NCI-H2029 (cell line): ENCODE data around the gene LRP5.
"Not testable (repeated sequence)": the region's sequence is repeated elsewhere in the genome, so short reads cannot be mapped to it uniquely, and the experiment has no call there.

ENCODE experiments used
- DNase-seq: peaks from one replicate; lab custom pipeline; 2025; lab: John Stamatoyannopoulos, UW

The LRP5 gene

DNA sequence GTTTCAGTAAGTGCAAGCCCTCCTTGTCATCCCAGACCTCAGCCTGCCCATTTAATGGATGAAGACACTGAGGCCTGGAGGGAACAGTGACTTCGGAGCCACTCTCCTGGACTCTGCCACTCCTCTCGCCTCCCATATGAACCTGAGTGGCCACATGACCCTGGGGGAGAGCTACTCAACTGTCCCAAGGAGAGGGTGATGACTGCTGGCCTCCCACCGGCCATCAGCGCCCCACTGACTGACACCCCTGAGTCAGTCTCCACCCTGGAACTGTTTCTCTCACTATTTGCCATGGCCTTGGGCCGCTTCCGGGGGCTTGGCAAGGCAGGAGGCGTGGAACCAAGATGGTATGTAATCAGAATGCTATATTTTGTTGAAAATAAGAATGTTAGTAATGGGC is 17.1 kb downstream of the LRP5 start:
- no peak for DNase-seq

DNA sequence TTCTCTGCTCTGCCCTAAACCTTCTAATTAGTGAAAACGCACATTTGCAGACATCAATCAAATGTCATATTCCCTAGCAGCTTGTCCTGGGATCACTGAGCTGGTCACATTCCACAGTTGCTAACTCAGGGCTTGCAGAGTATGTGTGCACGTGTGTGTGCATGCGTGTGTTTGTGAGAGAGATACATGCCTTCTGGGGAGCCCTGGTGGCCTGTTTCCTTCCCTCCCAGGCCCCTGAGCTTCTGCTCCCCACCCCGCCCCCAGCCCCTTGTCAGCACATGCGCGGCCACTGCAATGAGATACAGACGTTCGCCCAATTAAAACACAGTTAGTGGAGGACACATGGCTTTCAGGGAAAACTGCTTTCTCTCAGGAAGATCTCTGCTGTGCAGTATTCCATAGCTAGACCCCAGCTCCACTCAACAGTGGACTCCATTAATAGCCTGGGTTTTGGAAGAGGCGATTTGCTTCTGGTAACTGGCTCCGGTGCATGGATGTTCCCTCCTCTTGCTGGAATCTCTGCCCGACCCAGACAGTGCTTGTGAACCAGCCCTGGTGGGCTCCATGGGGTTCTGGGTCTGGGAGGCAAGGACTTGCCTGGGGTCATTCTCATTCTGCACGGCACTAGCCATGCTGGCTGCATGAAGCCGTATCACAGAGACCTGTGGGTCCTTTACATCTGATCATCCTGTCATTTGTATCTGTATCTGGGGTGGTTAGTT is 17.7 kb downstream of the LRP5 start:
- DNase-seq: no peak

DNA sequence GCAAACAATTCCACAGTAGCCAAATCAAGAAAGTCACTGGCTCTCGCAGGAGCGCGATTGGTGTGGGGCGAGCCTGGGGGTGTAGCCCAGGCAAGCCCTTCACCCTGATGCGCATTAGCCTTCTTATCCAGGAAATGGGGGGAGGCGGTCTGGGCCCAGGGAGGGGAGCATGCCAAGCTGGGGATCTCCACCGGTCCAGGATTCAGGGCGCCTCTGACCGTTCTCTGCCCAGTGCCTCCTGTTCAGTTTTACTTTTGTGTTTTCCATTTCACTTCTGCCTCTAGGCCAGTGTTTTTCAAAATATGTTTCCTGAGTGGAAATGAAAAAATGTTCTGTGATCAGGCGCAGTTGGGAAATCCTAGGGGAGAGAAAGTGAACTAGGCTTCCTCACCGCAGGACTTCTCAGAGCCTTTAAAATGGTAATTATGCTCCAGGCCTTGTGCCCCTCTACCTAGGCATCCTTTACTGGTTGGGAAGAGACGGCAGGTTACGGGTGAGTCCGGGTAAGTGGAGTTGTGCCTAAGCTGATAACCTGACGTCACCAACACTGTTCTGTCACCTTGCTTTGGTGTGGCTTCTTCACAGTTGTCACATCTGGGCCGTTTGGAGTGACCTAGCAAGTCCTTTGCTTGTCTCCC is 18.4 kb downstream of the LRP5 start:
- DNase-seq: no peak

DNA sequence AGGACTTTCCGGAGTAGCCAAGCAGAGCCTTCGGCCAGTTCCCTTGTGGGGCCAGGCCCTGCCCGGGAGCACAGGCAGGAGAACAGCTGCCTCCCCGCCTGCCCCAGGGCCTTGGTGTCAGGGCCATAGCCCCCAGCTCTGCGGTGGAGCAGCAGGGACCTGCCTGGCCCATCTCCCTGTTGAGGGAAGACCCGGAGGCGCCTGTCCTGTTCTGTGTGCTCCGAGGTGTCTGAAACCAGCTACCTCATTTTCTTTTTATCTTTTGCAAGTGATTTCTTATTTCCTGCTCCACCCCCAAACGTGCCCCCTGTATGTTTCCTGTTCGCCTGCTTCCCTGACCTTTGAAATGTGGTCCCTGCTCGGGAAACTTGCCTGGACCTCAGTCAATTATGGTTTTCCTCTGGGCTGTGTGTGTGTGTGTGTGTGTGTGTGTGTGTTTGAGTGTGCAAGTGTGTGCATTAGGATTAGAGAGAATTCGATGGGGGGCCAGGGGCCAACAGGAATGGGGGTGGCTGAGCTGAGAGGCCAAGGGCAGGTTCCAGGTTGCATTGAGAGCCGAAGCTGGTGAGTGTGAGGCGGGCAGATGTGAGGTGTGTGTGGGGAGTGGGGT is 19.1 kb downstream of the LRP5 start:
- no peak for DNase-seq

DNA sequence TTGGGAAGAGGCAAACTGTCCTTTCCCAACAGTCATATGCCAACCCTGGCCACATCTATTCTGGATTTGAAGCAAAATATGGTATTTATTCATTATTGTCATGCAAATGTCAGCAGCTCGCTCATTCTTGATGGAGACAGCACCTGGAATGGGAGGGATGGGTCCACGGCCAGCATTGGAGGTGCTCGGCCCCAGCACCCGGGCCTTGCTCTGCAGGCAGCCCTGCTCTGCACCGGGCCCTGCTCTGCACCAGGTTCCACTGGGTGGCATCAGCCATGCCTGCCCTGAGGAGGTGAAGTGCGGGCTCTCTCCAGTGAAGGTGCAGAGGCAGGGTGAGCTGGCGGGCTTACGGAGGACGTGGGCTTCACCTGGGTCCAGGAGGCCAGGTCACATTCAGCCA is 19.8 kb downstream of the LRP5 start:
- no peak for DNase-seq

DNA sequence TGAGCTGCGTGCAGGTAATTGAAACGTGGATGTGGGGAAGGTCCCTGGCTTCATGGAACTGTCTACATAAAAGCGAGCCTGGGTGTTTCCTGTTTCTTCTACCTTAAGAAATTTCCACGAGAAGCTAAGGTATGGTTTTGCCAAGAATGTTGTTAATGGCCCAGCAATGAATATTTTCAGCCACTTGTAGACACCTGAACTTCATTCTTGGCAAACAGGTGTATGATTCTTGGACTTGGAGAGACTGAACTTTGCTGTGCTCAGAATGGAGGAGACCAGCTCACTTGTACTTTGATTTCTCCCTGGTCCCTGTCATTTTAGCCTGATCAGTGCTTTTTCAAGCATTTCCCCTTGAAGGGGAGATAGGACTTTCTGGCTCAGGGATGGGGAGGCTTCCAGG is 20.8 kb downstream of the LRP5 start:
- DNase-seq: no peak

DNA sequence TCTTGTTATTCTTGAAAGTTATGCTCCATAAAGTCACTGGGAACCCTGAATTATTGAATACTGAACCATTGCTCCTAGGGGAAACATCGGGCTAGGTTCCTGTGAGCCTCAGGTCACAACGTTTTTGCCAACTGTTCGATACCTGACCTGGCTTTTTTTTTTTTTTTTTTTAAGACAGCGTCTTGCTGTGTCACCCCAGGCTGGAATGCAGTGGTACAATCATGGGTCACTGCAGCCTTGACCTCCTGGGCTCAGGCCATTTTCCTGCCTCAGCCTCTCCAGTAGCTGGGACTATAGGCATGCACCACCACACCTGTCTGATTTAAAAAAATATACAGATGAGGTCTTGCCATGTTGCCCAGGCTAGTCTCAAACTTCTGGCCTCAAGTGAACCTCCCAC is 22.5 kb downstream of the LRP5 start:
- no peak for DNase-seq

DNA sequence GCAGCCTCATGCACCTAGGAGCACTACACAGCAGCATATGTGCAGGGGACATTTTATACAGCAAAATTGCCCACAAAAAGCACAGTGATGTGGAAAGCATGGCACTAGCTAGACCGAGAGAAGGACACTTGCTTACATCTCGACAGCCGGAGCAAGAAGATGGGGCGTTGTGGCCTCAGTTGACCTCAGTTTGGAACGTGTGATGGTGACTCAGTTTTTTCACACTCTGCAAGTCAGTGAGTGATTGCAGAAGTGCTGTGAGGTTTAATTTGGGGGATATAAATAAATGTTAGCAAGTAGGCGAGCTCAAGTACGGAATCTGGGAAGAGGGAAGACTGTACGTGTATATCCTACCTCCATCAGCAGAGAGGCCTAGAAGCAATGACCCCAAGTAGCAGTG is 23.3 kb downstream of the LRP5 start:
- DNase-seq: no peak

DNA sequence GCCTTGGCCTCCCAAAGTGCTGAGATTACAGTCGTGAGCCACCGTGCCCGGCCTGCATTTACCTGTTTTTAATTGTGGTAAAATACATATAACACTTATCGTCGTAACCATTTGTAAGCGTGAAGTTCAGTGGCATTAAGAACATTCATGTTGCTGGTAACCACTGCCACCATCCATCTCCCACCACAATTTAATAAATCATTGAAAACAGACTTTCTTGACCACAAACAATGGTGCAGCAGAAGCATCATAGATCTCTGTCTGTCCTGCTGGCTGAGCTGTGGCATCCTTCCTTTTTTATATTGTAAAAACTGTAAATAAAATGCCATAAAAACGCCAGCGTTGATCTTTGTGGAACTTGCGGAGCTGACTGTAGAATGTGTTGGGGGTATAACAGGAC is 24.3 kb downstream of the LRP5 start:
- DNase-seq: no peak

DNA sequence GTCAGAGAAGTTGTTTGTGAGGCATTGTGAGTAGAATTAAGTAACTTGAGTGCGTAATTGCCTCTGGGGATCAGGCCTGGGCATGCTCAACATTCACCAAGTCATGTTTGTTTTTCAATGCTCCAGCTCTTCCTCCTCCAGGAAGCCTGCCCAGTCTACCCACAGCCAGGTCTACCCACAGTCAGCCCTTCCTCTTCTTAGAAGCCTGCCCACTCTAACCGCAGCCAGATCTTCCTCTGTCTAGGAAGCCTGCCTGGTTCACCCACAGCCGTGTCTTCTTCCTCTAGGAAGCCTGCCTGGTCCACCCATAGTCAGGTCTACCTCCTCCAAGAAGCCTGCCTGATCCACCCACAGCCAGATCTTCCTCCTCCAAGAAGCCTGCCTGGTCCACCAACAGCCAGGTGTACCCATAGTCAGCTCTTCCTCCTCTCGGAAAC is 25.0 kb downstream of the LRP5 start:
- DNase-seq: no peak

DNA sequence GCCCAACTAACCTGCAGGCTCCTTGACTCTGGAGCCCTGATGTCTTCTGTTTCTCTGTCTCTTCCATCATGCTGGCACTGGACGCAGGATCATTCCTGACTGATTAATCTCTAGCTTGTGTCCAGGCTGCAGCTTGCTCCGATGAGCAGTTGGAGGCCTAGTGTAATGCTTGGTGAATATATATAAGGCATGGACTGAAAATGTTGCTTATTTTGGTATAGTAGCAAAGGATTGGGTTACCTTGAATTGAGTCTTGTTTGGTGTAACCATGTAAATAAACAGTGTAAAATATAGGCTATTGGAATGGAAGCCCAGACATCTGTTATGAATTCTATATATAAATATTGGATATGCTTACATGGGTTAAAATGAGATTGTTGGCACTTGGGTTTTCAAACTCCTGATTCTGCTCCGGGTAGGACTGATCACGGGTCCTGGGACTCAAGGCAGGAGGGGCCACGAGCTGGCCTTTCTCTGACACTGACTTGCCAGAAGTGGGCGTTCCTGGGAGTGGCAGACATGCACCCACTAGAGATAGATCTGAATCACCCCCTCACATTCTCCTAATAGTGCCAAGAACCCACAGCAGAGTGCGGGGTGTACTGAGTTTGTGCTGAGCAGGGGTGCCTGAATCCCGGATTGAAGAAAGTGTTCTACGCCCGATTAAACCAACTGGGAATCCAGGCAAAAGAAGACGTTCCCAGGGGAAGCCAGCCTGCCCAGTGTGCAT is 25.8 kb downstream of the LRP5 start:
- no peak for DNase-seq

DNA sequence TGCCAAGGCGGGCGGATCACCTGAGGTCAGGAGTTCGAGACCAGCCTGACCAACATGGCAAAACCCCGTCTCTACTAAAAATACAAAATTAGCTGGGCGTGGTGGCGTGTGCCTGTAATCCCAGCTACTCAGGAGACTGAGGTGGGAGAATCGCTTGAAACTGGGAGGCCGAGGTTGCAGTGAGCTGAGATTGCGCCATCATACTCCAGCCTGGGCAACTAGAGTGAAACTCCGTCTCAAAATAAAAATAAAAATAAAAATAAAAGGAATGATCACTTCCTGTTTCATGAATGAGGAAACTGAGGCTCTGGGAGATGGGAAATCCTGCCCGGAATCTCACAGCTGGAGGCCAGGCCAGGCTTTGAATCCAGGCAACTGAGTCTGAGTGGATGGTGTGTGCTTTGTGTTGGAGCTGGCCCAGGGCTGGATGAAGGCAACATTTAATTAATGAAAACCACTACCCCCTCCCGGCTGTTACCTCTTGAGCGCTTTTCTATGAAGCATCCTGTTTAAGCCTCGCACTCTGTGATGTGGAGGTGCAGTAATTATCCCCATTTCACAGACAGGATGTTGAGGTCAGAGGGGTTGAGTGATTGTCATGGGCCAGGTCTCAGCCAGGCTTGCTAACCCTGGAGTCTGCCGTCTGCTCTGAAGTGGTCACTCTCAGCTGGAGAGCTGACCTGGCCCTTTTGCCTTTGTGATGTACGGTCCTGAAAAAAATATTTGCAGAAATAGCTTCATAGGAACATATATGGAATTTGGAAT is 27.8 kb downstream of the LRP5 start:
- no peak for DNase-seq

DNA sequence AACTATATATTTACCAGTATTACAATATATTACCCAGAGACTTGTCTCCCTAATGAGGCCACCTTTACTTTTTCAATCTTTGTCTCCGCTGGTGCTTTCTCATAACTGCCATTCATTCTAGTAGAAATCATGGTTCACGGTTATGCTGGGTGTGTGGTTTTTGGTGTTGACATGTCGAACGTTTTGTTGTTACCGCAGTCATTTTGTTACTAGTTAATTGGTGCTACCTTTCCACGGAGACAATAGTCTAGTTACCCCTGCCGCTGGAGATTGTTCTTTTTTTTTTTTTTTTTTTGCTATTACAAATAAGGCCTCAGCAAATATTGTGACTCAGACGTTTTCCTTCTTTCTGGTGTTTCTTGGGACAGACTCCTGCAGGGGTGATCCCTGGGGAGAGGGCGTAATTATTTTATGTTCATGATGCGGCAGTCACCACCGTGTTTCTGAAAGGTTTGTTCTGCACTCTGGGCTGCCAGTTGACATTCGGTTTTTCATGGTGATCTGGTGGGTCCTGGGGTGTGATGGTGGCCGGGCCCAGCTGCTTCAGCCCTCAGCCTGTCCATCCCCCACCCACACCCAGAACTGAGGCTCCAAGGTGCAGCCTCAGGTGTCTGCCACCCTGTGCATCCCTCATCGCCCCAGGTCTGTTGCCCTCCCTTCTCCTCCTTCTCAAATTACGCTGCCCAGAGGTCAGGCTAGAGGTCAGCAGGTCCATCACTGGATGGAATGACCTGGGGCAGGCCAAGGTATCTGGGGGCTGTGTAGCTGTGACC is 28.6 kb downstream of the LRP5 start:
- no peak for DNase-seq

DNA sequence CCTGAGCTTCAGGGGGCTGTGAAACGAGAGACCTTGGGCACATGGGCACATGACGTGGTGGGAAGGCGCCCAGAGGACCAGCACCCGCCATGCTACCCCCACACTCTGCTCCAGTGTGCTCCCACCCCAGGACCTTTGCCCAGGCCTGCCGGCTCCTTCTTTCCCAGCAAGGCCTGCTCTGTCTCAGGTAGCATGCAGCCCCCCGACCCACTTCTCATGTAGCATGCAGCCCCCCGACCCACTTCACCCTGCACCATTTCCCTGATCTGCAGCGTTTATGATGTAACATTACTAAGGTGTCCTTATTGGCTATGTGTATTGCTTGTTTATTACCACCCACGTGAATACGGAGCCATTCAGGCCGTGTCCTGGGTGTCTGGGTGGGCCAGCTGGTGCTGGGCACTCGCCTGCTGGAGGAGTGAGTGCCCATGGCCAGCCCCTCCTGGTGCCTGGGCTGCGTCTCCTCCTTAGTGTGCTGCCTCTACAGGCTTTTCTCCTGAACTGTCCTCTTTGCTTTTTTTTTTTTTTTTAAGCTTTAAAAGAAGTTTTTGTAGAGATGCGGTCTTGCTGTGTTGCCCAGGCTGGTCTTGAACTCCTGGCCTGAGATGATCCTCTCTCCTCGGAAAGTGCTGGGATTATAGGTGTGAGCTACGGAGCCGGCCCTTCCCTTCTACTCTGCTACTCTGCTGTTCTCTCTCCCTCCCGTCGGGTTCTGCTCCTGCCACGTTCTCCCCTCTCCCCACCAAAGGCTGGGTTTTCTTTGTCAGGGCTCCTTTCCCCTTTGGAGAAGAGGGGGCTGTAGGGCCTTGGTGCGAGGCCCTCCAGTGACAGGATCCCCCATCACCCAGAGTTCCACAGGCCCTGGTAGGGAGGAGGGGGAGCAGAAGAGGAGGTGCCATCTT is 29.4 kb downstream of the LRP5 start:
- no peak for DNase-seq

DNA sequence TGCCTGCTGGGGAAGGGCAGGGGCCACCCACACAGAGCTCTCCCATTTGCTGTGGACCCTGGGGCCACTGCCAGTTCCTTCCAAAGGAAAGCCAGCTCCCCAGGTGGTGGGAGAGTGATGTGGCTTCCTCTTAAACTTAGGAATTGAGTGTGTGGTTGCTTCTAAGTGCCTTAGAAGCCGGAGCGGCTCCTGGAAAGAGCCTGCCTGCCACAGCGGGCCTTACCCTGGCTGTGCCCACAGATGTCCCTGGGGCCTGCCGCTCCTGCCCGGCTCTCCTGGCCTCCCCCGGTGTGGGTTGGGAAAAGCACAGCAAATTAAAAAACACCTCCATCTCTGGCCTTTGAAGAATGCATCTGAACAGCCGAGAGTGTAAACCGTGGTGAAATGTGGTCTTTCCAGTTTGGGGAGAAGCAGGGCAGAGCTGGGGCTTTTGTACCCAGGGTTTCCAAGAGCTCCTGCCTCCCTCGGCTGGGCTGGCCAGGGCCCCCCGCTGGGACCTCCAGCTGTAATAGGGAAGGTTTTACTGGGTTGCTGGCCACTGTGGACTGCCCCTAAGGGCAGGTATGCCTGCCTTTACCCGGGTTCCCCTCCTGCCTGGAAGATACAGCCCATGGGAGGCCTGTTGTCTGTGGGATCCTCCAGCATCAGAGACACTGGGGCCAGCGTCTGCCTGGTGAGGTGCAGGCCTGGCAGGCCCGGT is 30.2 kb downstream of the LRP5 start:
- DNase-seq: no peak

DNA sequence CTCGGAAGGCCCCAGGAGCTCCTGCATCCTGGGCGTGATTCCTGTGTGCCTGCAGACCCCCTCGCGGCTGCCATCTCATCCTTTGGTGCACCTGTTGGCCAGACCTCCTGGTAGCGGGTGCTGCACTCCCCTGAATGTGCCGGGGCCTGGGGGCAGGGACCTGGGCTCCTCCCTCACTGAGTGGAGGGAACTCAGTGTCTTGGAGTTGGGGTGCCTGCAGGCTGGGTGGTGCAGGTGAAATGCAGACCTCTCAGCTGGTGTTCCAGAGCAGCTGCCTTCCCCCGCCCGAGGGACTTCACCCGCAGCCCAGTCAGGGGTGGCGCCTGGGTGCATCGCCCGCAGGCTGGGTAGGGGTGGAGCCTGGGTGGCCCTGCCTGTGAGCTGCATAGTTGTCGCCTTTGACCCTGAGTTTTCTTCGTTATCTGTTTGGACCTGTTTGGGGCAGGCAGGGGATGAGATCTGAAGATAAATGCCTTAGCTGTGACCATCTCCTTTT is 31.4 kb downstream of the LRP5 start:
- no peak for DNase-seq

DNA sequence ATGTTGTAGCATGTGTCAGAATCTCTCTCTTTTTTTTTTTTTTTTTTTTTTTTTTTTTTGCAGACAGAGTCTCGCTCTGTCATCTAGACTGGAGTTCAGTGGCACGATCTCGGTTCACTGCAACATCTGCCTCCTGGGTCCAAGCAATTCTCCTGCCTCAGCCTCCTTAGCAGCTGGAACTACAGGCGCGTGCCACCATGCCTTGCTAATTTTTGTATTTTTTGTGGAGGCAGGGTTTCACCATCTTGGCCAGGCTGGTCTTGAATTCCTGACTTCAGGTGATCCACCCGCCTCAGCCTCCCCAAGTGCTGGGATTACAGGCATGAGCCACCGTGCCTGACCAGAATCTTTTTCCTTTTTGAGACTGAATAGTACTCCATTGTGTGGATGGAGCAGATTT is 32.4 kb downstream of the LRP5 start:
- not testable (repeated sequence) for DNase-seq

DNA sequence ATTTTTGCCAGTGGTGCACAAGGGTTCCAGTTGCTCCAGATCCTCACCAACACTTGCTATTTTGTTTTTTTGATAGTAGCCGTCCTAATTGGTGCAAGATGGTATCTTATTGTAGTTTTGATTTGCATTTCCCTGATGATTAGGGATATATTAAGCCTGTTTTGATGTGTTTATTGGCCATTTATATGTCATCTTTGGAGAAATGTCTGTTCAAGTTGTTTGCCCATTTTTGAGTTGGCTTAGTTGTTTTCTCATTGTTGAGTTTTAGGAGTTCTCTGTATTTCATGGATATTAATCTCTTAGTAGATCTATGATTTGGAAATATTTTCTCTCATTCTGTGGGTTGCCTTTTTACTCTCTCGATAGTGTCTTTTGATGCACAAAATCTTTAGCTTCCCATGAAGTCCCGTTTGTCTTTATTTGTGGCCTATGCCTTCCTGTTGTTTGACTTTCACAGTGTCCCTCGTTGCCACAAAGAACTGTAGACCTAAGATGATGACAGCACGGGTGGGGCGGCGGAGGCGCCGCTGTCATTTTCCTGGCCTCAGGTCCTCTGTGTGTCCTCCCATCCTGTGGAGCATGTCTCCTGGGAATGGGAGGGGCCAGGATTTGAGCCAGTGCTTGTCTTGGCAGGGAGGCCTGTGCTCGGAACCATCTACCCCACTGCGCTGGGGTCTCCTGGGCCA is 33.5 kb downstream of the LRP5 start:
- DNase-seq: no peak

DNA sequence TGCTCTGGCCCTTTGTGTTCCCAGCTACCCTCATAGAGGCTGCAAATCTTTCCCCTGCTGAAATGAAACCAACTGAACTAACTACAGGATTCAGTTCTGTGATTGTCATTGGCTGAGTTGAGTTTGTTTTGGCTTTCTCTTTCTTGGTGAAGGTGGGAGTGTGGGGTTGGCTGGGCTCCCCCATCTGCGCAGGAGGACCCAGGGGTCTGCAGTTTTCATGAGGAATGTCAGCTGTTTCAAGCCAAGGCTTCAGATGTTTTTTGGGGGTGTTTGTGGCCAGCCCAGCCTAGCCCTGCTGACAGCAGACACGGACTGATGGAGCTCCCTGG is 34.0 kb downstream of the LRP5 start:
- DNase-seq: no peak
